ENCODE results near the gene STAT5B.
A peak's percentile ranks its signal among the peaks of the same experiment; 100 is the strongest.

STAT5B gene

GRCh38 chr17:42201458-42201772, 74.8 kb downstream of the STAT5B start:
- Histone ChIP-seq H3K27me3 (ENCODE audit: control insufficient read depth, insufficient read depth, low read length) (no peaks in the 10 kb centered on the region), H3K9me3 (ENCODE audit: control insufficient read depth, low read length) (no peaks in the 10 kb centered on the region), H3K4me3 (ENCODE audit: low read depth, low read length) (no peak overlapping the region), H3K4me2 (ENCODE audit: low read length) (no peak overlapping the region), H3K9ac (no peak overlapping the region), H3K36me3 (ENCODE audit: control insufficient read depth, insufficient read depth, low read length) (no peaks in the 10 kb centered on the region), H3K79me2 (no peaks in the 10 kb centered on the region), H3K4me1 (peaks cover 30% of the 10 kb centered on the region), H3K27ac (peak overlapping the region; percentile 5), H2AFZ (no peak overlapping the region)
- TF ChIP-seq CTCF (IDR thresholded peaks at IDR 0.05) = no peak

- peak overlapping the region; percentile 5 for H3K27ac ChIP-seq
- H3K36me3 ChIP-seq (ENCODE audit: control insufficient read depth, insufficient read depth, low read length) = no peaks in the 10 kb centered on the region
Measured at GRCh38 chr17:42200706-42201457, 75.3 kb downstream of the STAT5B start.

GRCh38 chr17:42199416-42200011, 76.7 kb downstream of the STAT5B start:
- Histone ChIP-seq H3K4me2 (ENCODE audit: low read length) (no peak overlapping the region), H3K27ac (no peak overlapping the region), H3K9ac (no peak overlapping the region)

More at GRCh38 chr17:42200706-42201457, 75.3 kb downstream of the STAT5B start:
- no peaks in the 10 kb centered on the region for H3K79me2 ChIP-seq
- H3K27me3 ChIP-seq (ENCODE audit: control insufficient read depth, insufficient read depth, low read length) = no peaks in the 10 kb centered on the region
- no peaks in the 10 kb centered on the region for H3K9me3 ChIP-seq (ENCODE audit: control insufficient read depth, low read length)
- H2AFZ ChIP-seq = no peak overlapping the region
- peaks cover 25% of the 10 kb centered on the region for H3K4me1 ChIP-seq
- no peak overlapping the region for H3K4me3 ChIP-seq (ENCODE audit: low read depth, low read length)
- TF ChIP-seq CTCF (IDR thresholded peaks at IDR 0.05) = no peak
- H3K4me2 ChIP-seq (ENCODE audit: low read length) = no peak overlapping the region
- H3K9ac ChIP-seq = no peak overlapping the region

GRCh38 chr17:42198897-42199296, 77.3 kb downstream of the STAT5B start:
- Histone ChIP-seq H3K36me3 (ENCODE audit: control insufficient read depth, insufficient read depth, low read length) (no peaks in the 10 kb centered on the region), H3K79me2 (no peaks in the 10 kb centered on the region), H3K4me1 (peaks cover 14% of the 10 kb centered on the region), H3K27me3 (ENCODE audit: control insufficient read depth, insufficient read depth, low read length) (no peaks in the 10 kb centered on the region), H2AFZ (no peak overlapping the region), H3K27ac (no peak overlapping the region), H3K9ac (no peak overlapping the region), H3K4me2 (ENCODE audit: low read length) (no peak overlapping the region), H3K4me3 (ENCODE audit: low read depth, low read length) (no peak overlapping the region), H3K9me3 (ENCODE audit: control insufficient read depth, low read length) (no peaks in the 10 kb centered on the region)
- no peak for TF ChIP-seq CTCF (IDR thresholded peaks at IDR 0.05)

More at GRCh38 chr17:42199416-42200011, 76.7 kb downstream of the STAT5B start:
- Histone ChIP-seq H3K4me1 (peaks cover 20% of the 10 kb centered on the region), H3K27me3 (ENCODE audit: control insufficient read depth, insufficient read depth, low read length) (no peaks in the 10 kb centered on the region), H2AFZ (no peak overlapping the region), H3K9me3 (ENCODE audit: control insufficient read depth, low read length) (no peaks in the 10 kb centered on the region), H3K4me3 (ENCODE audit: low read depth, low read length) (no peak overlapping the region), H3K36me3 (ENCODE audit: control insufficient read depth, insufficient read depth, low read length) (no peaks in the 10 kb centered on the region), H3K79me2 (no peaks in the 10 kb centered on the region)
- TF ChIP-seq CTCF (IDR thresholded peaks at IDR 0.05) = no peak
